HEK293 (cell line): ENCODE data around the gene LCE2A.
A peak's percentile ranks its signal among the peaks of the same experiment; 100 is the strongest.
"Not testable (repeated sequence)": the region's sequence is repeated elsewhere in the genome, so short reads cannot be mapped to it uniquely, and the experiment has no call there.

ENCODE experiments used
- CTCF ChIA-PET: fragments of 350-600 bp; formaldehyde crosslinking; extraction: SDS; loops from one replicate; lab custom pipeline; 2021; ENCODE audit warnings: antibody characterized with exemption; lab: Yijun Ruan, JAX
- POLR2A ChIA-PET: fragments of 300-600 bp; formaldehyde crosslinking; extraction: SDS; loops from one replicate; lab custom pipeline; 2020; ENCODE audit warnings: antibody characterized with exemption, inconsistent platforms; lab: Yijun Ruan, JAX
- H3K27ac ChIP-seq: fragments of 200-500 bp; sonication (Bioruptor generic); 2 replicates; pipeline ENCODE4 v1.5.1; 2014; ENCODE audit warnings: low read depth, low read length, control low read depth, inconsistent platforms; ENCODE audit errors: extremely low read depth
- H3K36me3 ChIP-seq, 2 experiments: fragments of 200-500 bp in 1 of 2; sonication (Bioruptor generic) in 1 of 2; 1 replicate in 1 of 2; 2 replicates in 1 of 2; pipeline ENCODE4 v1.5.1; 2014 to 2017; ENCODE audit warnings: inconsistent platforms in 2 of 2, low read length in 2 of 2; ENCODE audit not compliant: control insufficient read depth in 2 of 2, insufficient read depth in 1 of 2
- H3K4me1 ChIP-seq: fragments of 200-500 bp; sonication (Bioruptor generic); 2 replicates; pipeline ENCODE4 v1.5.1; 2014; ENCODE audit warnings: mild to moderate bottlenecking, low read length, inconsistent platforms; ENCODE audit not compliant: control insufficient read depth, insufficient read depth
- H3K4me3 ChIP-seq: 2 replicates; pipeline ENCODE4 v1.5.1; 2011; ENCODE audit warnings: low read depth, mild to moderate bottlenecking, control low read depth, low read length, moderate library complexity
- H3K9me3 ChIP-seq: fragments of 200-500 bp; sonication (Bioruptor generic); 2 replicates; pipeline ENCODE4 v1.5.1; 2014; ENCODE audit warnings: low read depth, low read length, inconsistent platforms; ENCODE audit not compliant: control insufficient read depth, insufficient read depth
- ATF2 ChIP-seq: fragments of 450-650 bp; formaldehyde crosslinking; IDR thresholded peaks from 2 replicates; pipeline ENCODE4 v1.5.1; 2016; ENCODE audit warnings: missing biosample characterization, missing genetic modification characterization, low read depth
- EGR2 ChIP-seq: fragments of 450-650 bp; formaldehyde crosslinking; IDR thresholded peaks from 2 replicates; pipeline ENCODE4 v1.5.1; 2016; ENCODE audit warnings: low read depth, missing biosample characterization, missing genetic modification characterization
- HIC1 ChIP-seq: fragments of 450-650 bp; formaldehyde crosslinking; IDR thresholded peaks from 2 replicates; pipeline ENCODE4 v1.5.1; 2016; ENCODE audit warnings: missing biosample characterization, missing genetic modification characterization
- KLF9 ChIP-seq: fragments of 450-650 bp; formaldehyde crosslinking; IDR thresholded peaks from 2 replicates; pipeline ENCODE4 v1.5.1; 2016; ENCODE audit warnings: missing biosample characterization, missing genetic modification characterization, low read depth
- MZF1 ChIP-seq: fragments of 450-650 bp; formaldehyde crosslinking; IDR thresholded peaks from 2 replicates; pipeline ENCODE4 v1.5.1; 2017; ENCODE audit warnings: missing biosample characterization, missing genetic modification characterization, borderline replicate concordance
- ZFHX2 ChIP-seq: fragments of 450-650 bp; formaldehyde crosslinking; conservative IDR thresholded peaks from 2 replicates; pipeline ENCODE4 v1.5.1; 2016; ENCODE audit warnings: missing biosample characterization, missing genetic modification characterization
- ZNF132 ChIP-seq: fragments of 450-650 bp; formaldehyde crosslinking; IDR thresholded peaks from 2 replicates; pipeline ENCODE4 v1.5.1; 2017; ENCODE audit warnings: missing biosample characterization, missing genetic modification characterization, borderline replicate concordance
- ZNF146 ChIP-seq: fragments of 450-650 bp; formaldehyde crosslinking; IDR thresholded peaks from 2 replicates; pipeline ENCODE4 v1.5.1; 2016; ENCODE audit warnings: missing biosample characterization, missing genetic modification characterization
- ZNF239 ChIP-seq: fragments of 450-650 bp; formaldehyde crosslinking; IDR thresholded peaks from 2 replicates; pipeline ENCODE4 v1.5.1; 2016; ENCODE audit warnings: missing biosample characterization, missing genetic modification characterization
- ZNF302 ChIP-seq: fragments of 450-650 bp; formaldehyde crosslinking; IDR thresholded peaks from 2 replicates; pipeline ENCODE4 v1.5.1; 2016; ENCODE audit warnings: missing biosample characterization, missing genetic modification characterization, low read depth
- ZNF335 ChIP-seq: fragments of 450-650 bp; formaldehyde crosslinking; conservative IDR thresholded peaks from 2 replicates; pipeline ENCODE4 v1.5.1; 2016; ENCODE audit warnings: missing biosample characterization, missing genetic modification characterization
- ZNF426 ChIP-seq: fragments of 450-650 bp; formaldehyde crosslinking; IDR thresholded peaks from 2 replicates; pipeline ENCODE4 v1.5.1; 2017; ENCODE audit warnings: missing biosample characterization, missing genetic modification characterization, mild to moderate bottlenecking, inconsistent platforms, moderate library complexity
- ZNF488 ChIP-seq: fragments of 450-650 bp; formaldehyde crosslinking; IDR thresholded peaks from 2 replicates; pipeline ENCODE4 v1.5.1; 2016; ENCODE audit warnings: missing biosample characterization, missing genetic modification characterization
- ZNF501 ChIP-seq: fragments of 450-650 bp; formaldehyde crosslinking; IDR thresholded peaks from 2 replicates; pipeline ENCODE4 v1.5.1; 2016; ENCODE audit warnings: missing biosample characterization, missing genetic modification characterization
- ZNF510 ChIP-seq: fragments of 450-650 bp; formaldehyde crosslinking; IDR thresholded peaks from 2 replicates; pipeline ENCODE4 v1.5.1; 2018; ENCODE audit warnings: mild to moderate bottlenecking, missing genetic modification characterization, missing biosample characterization; ENCODE audit not compliant: insufficient replicate concordance
- ZNF521 ChIP-seq: fragments of 450-650 bp; formaldehyde crosslinking; IDR thresholded peaks from 2 replicates; pipeline ENCODE4 v1.5.1; 2017; ENCODE audit warnings: missing biosample characterization, mild to moderate bottlenecking, missing genetic modification characterization
- ZNF529 ChIP-seq: fragments of 450-650 bp; formaldehyde crosslinking; IDR thresholded peaks from 2 replicates; pipeline ENCODE4 v1.5.1; 2017; ENCODE audit warnings: missing genetic modification characterization, missing biosample characterization; ENCODE audit not compliant: insufficient replicate concordance
- ZNF558 ChIP-seq: fragments of 450-650 bp; formaldehyde crosslinking; IDR thresholded peaks from 2 replicates; pipeline ENCODE4 v1.5.1; 2016; ENCODE audit warnings: missing biosample characterization, missing genetic modification characterization
- ZNF560 ChIP-seq: fragments of 450-650 bp; formaldehyde crosslinking; IDR thresholded peaks from 2 replicates; pipeline ENCODE4 v1.5.1; 2017; ENCODE audit warnings: missing biosample characterization, missing genetic modification characterization, borderline replicate concordance
- ZNF623 ChIP-seq: fragments of 450-650 bp; formaldehyde crosslinking; IDR thresholded peaks from 2 replicates; pipeline ENCODE4 v1.5.1; 2016; ENCODE audit warnings: missing biosample characterization, missing genetic modification characterization
- ZNF626 ChIP-seq: fragments of 450-650 bp; sonication (Bioruptor Pico); formaldehyde crosslinking; IDR thresholded peaks from 2 replicates; pipeline ENCODE4 v1.5.1; 2018; ENCODE audit warnings: missing biosample characterization, missing genetic modification characterization, inconsistent platforms
- ZNF658 ChIP-seq: fragments of 450-650 bp; formaldehyde crosslinking; IDR thresholded peaks from 2 replicates; pipeline ENCODE4; 2016; ENCODE audit warnings: missing biosample characterization, missing genetic modification characterization
- ZNF670 ChIP-seq: fragments of 450-650 bp; formaldehyde crosslinking; IDR thresholded peaks from 2 replicates; pipeline ENCODE4 v1.5.1; 2016; ENCODE audit warnings: missing biosample characterization, missing genetic modification characterization, low read depth
- ZNF791 ChIP-seq: fragments of 450-650 bp; formaldehyde crosslinking; IDR thresholded peaks from 2 replicates; pipeline ENCODE4 v1.5.1; 2016; ENCODE audit warnings: missing biosample characterization, missing genetic modification characterization
- ZNF830 ChIP-seq: fragments of 450-650 bp; IDR thresholded peaks from 2 replicates; pipeline ENCODE4 v1.5.0; 2018; ENCODE audit warnings: missing biosample characterization, missing genetic modification characterization, low read depth, mild to moderate bottlenecking, moderate library complexity
- ZXDB ChIP-seq: fragments of 450-650 bp; formaldehyde crosslinking; IDR thresholded peaks from 2 replicates; pipeline ENCODE4 v1.5.1; 2016; ENCODE audit warnings: missing biosample characterization, missing genetic modification characterization

Gene LCE2A

GRCh38 chr1:152663098-152663497 is 35.0 kb upstream of the LCE2A start, which contains the start of gene LCE2D:
Gene LCE2D, plus strand, starts transcription at chr1:152663380. Its CDS starts 726 bp downstream, at chr1:152664106.
- H3K4me1 ChIP-seq, result no peaks in the 10 kb centered on the region
- no peaks in the 10 kb centered on the region for H3K9me3 ChIP-seq
- H3K27ac ChIP-seq, result no peak within 1 kb of the TSS
- TF ChIP-seq ZNF670 (no peak), ZNF510 (tag by site-specific recombination) (no peak), KLF9 (tag by site-specific recombination) (no peak), ZNF626 (no peak), HIC1 (tag by site-specific recombination) (no peak), MZF1 (tag by site-specific recombination) (no peak), ZNF426 (tag by site-specific recombination) (no peak), ZNF529 (tag by site-specific recombination) (no peak), ZFHX2 (no peak)
- no peaks in the 10 kb centered on the region for H3K36me3 ChIP-seq
- H3K4me3 ChIP-seq, result no peak within 1 kb of the TSS
- POLR2A ChIA-PET, result no interaction called here
- CTCF ChIA-PET, result interaction anchor here (0.6 to 4.1 kb wide), 4 partner anchors 9 to 473 kb away, joined by 3 to 27 read pairs (median 4); no protein-coding TSS in a partner anchor

GRCh38 chr1:152666171-152666570 is 32.0 kb upstream of the LCE2A start:
- H3K36me3 ChIP-seq, H3K9me3 ChIP-seq, POLR2A ChIA-PET, H3K4me3 ChIP-seq, H3K4me1 ChIP-seq, H3K27ac ChIP-seq: not testable (repeated sequence)
- CTCF ChIA-PET, result interaction anchor here (4.1 kb wide), 1 partner anchor 12 kb away, joined by 27 read pairs; no protein-coding TSS in a partner anchor
- peak; percentile 67; the same call in 1 of the 2 replicates for TF ChIP-seq ZNF146 (tag by site-specific recombination)

GRCh38 chr1:152667648-152668047 is 30.5 kb upstream of the LCE2A start:
- Histone ChIP-seq H3K4me1 (no peaks in the 10 kb centered on the region), H3K9me3 (no peaks in the 10 kb centered on the region), H3K27ac (no peak overlapping the region), H3K4me3 (no peak overlapping the region), H3K36me3 (no peaks in the 10 kb centered on the region)
- CTCF ChIA-PET, result no interaction called here
- TF ChIP-seq ZNF830 (no peak), MZF1 (tag by site-specific recombination) (no peak), ZNF558 (tag by site-specific recombination) (no peak), ZXDB (tag by site-specific recombination) (no peak), ZNF335 (no peak), EGR2 (no peak)
- POLR2A ChIA-PET, result no interaction called here

GRCh38 chr1:152673016-152673415 is 25.1 kb upstream of the LCE2A start:
- Histone ChIP-seq H3K9me3 (no peaks in the 10 kb centered on the region), H3K4me1 (no peaks in the 10 kb centered on the region), H3K4me3 (no peak overlapping the region), H3K27ac (no peak overlapping the region), H3K36me3 (no peaks in the 10 kb centered on the region)
- ChIA-PET CTCF (no interaction called here), POLR2A (no interaction called here)
- no peak for TF ChIP-seq ZNF302
- TF ChIP-seq ZNF560, result no peak
- TF ChIP-seq ZNF501 (tag by site-specific recombination), result no peak
- TF ChIP-seq ZNF791 (tag by site-specific recombination), result no peak
- no peak for TF ChIP-seq ZNF488 (tag by site-specific recombination)
- TF ChIP-seq ZNF132, result no peak
- no peak for TF ChIP-seq ZNF521 (tag by site-specific recombination)
- TF ChIP-seq ZNF623 (tag by site-specific recombination), result no peak
- TF ChIP-seq ATF2, result no peak
- TF ChIP-seq ZNF658 (tag by site-specific recombination), result no peak
- no peak for TF ChIP-seq ZNF239
